GM12872 (cell line): Measurements from ENCODE around the gene CD300H.

Experiments
- CTCF ChIP-seq: IDR thresholded peaks from 3 replicates; pipeline ENCODE4 v1.5.1; 2011; ENCODE audit warnings: low read depth, mild to moderate bottlenecking, low read length, moderate library complexity; ENCODE audit not compliant: insufficient read depth

CD300H gene

DNA sequence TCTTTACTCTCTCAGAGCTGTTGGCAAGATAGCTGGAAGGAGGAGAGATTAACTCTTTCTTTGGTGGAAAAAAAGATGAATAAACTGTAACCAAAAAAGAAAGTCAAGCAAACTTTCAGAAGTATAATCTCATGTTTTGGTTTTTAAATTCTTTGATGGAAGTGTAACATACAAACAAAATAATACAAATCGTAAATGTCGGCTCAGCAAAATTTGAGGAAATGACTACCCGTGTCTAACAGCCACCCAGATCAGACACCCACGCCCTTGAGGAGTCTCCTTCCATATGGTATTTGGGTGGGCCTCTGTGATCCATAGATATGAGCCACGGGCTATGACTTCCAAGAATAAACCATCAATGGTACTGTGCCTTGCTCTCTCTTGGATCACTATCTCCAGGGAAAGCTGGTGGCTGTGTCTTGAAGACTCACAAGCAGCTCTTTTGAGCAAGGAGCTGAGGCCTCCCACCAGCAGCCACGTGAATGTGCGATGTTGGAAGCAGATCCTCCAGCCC is 11.8 kb downstream of the CD300H start:
- no peak for TF ChIP-seq CTCF

DNA sequence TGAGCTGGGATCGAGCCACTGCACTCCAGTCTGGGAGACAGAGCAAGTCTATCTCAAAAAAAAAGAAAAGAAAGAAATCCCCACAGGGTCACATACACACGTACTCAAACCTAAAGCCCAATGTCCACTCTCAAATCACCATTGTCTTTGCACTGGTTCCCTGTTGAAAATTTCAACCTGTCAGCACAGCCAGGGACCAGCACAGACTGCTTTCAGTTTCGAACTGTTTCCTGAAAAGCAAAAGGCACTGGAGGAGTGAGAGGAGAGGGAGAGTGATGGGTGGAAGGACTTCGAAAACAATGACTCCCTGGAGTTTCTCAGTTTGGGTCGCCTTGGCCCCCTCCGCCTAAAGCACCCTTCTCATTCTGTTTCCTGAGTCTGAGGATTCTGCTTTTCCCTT is 12.4 kb downstream of the CD300H start:
- no peak for TF ChIP-seq CTCF

GRCh38 chr17:74552037-74552436 is 15.3 kb downstream of the CD300H start:
- no peak for TF ChIP-seq CTCF

DNA sequence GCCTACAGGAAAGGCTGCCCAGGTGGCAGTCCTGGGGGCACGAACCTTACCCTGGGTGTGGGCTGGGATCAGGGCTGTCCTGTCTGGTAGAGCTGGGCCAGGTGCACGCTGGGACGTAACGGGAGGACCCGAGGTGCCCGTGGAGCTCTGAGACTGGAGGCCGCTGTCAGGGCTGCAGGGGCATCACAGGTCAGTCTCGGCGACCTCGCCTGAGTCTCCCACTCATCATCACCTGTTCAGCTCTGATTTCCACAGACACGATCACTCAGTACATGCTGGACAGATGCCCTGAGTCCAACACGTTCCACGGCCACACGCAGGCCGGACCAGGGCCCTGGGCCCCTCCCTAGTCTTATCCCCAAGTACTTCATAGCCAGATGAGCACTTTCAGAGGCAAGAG is 16.7 kb downstream of the CD300H start:
- TF ChIP-seq CTCF, result no peak

- TF ChIP-seq CTCF, result no peak
Measured at GRCh38 chr17:74549343-74549742, 18.0 kb downstream of the CD300H start.

DNA sequence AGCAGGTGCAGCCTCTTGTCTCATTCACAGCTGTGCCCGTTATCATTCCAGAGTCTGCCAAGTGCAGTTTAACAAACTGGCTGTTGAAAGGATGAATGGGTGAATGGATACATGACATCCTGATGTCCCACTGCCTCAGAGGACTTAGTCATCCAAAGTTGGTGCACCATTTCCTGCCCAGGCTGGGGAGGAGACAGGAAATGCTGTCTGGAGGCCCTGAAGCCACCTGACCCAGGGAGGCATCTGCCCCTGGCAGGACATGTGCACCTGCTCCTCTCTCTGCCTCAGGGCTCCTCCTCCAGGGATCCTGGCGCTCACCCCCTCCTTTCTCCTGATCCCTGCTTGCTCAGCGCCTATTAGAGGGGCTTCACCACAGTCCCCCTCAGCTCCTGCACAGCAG is 19.6 kb downstream of the CD300H start:
- no peak for TF ChIP-seq CTCF

DNA sequence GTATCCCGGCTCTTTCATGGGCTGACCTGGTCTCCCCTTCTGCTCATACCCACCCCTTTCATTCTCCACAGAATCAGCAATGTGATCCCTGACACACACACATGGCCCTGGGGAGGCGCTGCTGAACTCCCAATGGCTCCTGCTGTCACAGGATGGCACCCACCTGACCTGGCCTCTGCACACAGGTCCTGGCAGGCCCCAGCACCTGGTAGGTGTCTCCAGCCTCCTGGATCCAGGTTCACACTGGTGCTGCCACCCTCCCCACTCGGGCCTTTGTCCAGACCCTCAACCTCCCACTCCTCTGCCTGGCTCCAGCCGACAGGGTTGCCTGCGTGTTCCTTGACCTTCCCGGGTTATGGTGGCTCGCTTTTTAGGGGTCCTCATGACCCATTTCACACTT is 20.0 kb downstream of the CD300H start:
- no peak for TF ChIP-seq CTCF

- TF ChIP-seq CTCF, result no peak
Measured at GRCh38 chr17:74546586-74546985, 20.7 kb downstream of the CD300H start.
